GM06990 (cell line): ENCODE data around the gene SLC24A1.

Experiments used
- DNase-seq: peaks from one replicate; pipeline ENCODE4 v3.0.0-alpha.2; 2011; ENCODE audit not compliant: insufficient read length; ENCODE audit errors: extremely low read depth
- H3K27me3 ChIP-seq: replicated peaks from 2 replicates; pipeline ENCODE4 v1.6.0; 2011; ENCODE audit warnings: low read length; ENCODE audit not compliant: control insufficient read depth, insufficient read depth
- H3K36me3 ChIP-seq: 2 replicates; pipeline ENCODE4 v1.5.1; 2011; ENCODE audit warnings: low read length; ENCODE audit not compliant: control insufficient read depth, insufficient read depth
- H3K4me3 ChIP-seq: replicated peaks from 2 replicates; pipeline ENCODE4 v1.5.1; 2011; ENCODE audit warnings: low read depth, mild to moderate bottlenecking, control low read depth, low read length
- TF ChIP-seq, protein P1 (sequence below): IDR thresholded peaks from 2 replicates; pipeline ENCODE4 v1.5.1; 2011; ENCODE audit warnings: low read length, control low read depth, mild to moderate bottlenecking, inconsistent platforms; ENCODE audit not compliant: insufficient read depth, poor library complexity, severe bottlenecking

The SLC24A1 gene

DNA sequence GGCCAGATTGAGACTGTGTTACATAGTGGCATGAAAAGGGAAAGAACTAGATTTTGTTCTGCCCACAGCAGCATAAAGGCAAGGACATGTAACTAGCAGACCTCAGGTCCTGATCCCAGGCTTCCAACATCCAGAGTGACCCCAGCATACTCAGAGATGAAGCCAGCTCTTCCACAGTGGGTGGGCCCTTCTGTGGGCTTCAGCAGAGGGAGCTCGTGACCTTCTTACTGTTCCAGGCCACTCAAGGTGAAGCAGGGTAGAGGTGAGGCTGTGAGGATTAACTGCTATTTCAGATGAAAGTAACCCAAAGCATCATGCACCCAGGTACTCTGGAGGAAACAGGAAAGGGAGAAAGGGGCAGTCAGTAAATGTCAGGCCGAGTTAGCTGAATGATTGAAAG lies 905 bp upstream of the SLC24A1 start:
- DNase-seq, result no peak
- Histone ChIP-seq H3K4me3 (no peak overlapping the region), H3K27me3 (no peaks in the 10 kb centered on the region), H3K36me3 (peaks cover 1% of the 10 kb centered on the region; the same call in 1 of the 2 replicates)
- TF ChIP-seq, protein P1, sequence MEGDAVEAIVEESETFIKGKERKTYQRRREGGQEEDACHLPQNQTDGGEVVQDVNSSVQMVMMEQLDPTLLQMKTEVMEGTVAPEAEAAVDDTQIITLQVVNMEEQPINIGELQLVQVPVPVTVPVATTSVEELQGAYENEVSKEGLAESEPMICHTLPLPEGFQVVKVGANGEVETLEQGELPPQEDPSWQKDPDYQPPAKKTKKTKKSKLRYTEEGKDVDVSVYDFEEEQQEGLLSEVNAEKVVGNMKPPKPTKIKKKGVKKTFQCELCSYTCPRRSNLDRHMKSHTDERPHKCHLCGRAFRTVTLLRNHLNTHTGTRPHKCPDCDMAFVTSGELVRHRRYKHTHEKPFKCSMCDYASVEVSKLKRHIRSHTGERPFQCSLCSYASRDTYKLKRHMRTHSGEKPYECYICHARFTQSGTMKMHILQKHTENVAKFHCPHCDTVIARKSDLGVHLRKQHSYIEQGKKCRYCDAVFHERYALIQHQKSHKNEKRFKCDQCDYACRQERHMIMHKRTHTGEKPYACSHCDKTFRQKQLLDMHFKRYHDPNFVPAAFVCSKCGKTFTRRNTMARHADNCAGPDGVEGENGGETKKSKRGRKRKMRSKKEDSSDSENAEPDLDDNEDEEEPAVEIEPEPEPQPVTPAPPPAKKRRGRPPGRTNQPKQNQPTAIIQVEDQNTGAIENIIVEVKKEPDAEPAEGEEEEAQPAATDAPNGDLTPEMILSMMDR, result no peak

DNA sequence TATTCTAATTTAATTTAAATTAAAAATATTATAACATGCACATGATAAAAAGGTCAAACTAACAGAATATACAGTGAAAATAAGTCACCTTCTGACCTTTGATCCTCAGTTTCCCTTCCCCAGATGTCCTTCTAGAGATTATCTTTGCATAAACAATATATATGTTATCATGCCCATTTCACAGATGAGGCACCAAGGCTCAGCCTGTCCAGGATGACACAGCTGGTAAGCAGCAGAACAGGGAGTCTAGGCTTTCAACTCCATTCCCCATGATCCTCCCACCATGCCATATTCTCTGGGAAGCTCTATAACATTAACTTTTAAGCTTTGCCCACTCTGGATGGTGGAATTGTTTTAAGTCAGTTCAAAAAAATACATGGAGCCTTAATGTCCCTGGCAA lies 1.4 kb downstream of the SLC24A1 start:
- TF ChIP-seq, protein P1, result no peak
- Histone ChIP-seq H3K4me3 (no peak overlapping the region), H3K27me3 (no peaks in the 10 kb centered on the region), H3K36me3 (peaks cover 1% of the 10 kb centered on the region; the same call in 1 of the 2 replicates)
- no peak for DNase-seq

DNA sequence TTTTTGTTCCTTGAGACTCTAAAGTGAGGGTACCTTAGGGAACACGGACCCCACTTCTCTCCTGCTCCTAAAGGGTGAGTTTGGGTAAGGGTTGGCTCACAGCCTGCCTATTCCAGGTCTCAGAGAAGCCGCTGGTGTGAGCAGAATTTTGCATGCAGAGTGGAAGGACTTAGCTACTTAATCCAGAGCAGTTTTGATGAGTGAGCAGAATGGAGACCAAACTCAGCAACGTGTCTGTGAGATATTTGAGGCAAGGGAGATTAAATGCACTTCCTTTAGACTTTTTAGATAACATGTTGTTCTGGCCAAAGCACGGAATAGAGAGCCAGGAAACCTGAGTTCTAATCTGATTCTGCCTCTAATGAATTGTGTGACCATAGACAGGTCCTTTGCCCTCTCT lies 5.1 kb downstream of the SLC24A1 start:
- Histone ChIP-seq H3K4me3 (no peak overlapping the region), H3K36me3 (peaks cover 1% of the 10 kb centered on the region; the same call in 1 of the 2 replicates), H3K27me3 (no peaks in the 10 kb centered on the region)
- TF ChIP-seq, protein P1, result no peak
- DNase-seq, result no peak

DNA sequence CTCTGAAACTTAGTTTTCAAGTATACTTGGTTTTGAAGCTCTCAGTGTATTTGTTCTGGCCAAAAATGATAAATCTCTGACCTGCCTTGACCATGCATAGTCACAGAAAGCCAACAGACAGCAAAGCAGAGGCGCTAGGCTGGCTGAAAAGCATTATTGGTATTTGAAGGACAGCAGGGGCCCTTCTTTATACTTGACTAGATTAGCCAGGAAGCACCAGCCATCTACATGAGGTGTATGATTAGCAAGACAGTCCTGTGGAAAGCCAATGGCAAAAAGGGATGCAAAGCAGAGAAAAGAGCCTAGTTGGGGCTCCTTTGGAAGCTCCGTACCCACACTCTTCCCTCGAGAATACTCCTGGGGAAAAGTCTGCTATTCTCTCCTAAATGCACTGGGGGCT lies 7.8 kb downstream of the SLC24A1 start:
- TF ChIP-seq, protein P1, result no peak
- no peaks in the 10 kb centered on the region for H3K27me3 ChIP-seq

DNA sequence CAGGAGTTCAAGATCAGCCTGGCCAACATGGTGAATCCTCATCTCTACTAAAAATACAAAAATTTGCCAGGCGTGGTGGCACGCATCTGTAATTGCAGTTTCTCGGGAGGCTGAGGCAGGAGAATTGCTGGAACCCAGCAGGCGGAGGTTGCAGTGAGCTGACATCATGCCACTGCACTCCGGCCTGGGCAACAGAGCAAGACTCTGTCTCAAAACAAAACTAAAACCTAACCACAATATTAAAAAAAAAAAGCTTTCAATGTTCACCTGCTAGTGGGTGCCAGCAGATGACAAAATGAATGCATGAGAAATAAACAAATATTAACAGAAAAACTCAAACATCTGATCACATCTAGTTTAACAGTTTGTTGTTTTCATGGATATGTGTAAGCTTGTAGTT lies 9.0 kb downstream of the SLC24A1 start:
- H3K4me3 ChIP-seq, result no peak overlapping the region
- H3K36me3 ChIP-seq, result no peaks in the 10 kb centered on the region
- TF ChIP-seq, protein P1, result no peak
- peak; percentile 30 for DNase-seq
- H3K27me3 ChIP-seq, result no peaks in the 10 kb centered on the region

More for the DNA sequence above, 7.8 kb downstream of the SLC24A1 start:
- Histone ChIP-seq H3K4me3 (no peak overlapping the region), H3K36me3 (peaks cover 1% of the 10 kb centered on the region; the same call in 1 of the 2 replicates)
- DNase-seq, result no peak

DNA sequence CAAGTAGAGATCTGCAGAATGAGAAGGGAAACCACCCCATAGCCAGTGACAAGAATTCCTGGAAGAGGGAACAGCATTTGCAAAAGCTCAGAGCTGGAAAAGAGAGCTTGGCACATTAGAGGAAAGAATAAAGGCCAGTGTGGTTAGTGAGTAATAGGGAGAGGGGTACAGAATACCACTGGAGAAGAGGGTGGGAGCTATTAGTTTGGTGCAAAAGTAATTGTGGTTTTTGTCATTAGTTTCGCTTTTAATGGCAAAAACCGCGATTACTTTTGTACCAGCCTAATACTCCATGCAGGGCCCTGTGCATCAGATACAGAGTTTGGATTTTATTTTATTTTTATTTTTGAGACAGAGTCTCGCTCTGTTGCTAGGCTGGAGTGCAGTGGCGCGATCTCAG lies 9.8 kb downstream of the SLC24A1 start:
- H3K36me3 ChIP-seq, result no peaks in the 10 kb centered on the region
- H3K27me3 ChIP-seq, result no peaks in the 10 kb centered on the region
- peak; percentile 46 for DNase-seq
- H3K4me3 ChIP-seq, result no peak overlapping the region
- TF ChIP-seq, protein P1, result no peak
